Hypothalamus (tissue), 51 donors: ENCODE results near the gene TRAF3IP1.

Source experiments
- DNase-seq, 51 donors: peaks; one replicate each; lab custom pipeline; 2025; lab: John Stamatoyannopoulos, UW

Gene TRAF3IP1

GRCh38 chr2:238422285-238422684, 102.0 kb downstream of the TRAF3IP1 start:
- DNase-seq: no peak

- DNase-seq: no peak
These were observed 102.6 kb downstream of the TRAF3IP1 start for GRCh38 chr2:238422940-238423339.

GRCh38 chr2:238423561-238424312, 103.4 kb downstream of the TRAF3IP1 start:
- no peak for DNase-seq

GRCh38 chr2:238424313-238424700, 104.0 kb downstream of the TRAF3IP1 start:
- DNase-seq: no peak

- DNase-seq: no peak
These were observed 105.2 kb downstream of the TRAF3IP1 start for GRCh38 chr2:238425505-238425978.

- DNase-seq: peak in 2 of 51 donors; percentile 39 to 73
These were observed 105.8 kb downstream of the TRAF3IP1 start for GRCh38 chr2:238425979-238426567.

- peak in 48 of 51 donors; percentile 24 to 92 (median 65) for DNase-seq
These were observed 106.5 kb downstream of the TRAF3IP1 start, which contains the start of gene ASB1 for GRCh38 chr2:238426568-238427434. Gene ASB1 (plus strand): TSS chr2:238426927. CDS start chr2:238427071, 144 bp downstream.

- DNase-seq: no peak
These were observed 107.3 kb downstream of the TRAF3IP1 start for GRCh38 chr2:238427435-238428162.

- no peak for DNase-seq
These were observed 108.5 kb downstream of the TRAF3IP1 start for GRCh38 chr2:238428866-238429265.

- no peak for DNase-seq
These were observed 110.5 kb downstream of the TRAF3IP1 start for GRCh38 chr2:238430781-238431180.

- no peak for DNase-seq
These were observed 111.1 kb downstream of the TRAF3IP1 start for GRCh38 chr2:238431456-238431855.

- DNase-seq: no peak
These were observed 113.1 kb downstream of the TRAF3IP1 start for GRCh38 chr2:238433300-238433915.

GRCh38 chr2:238433941-238434845, 113.9 kb downstream of the TRAF3IP1 start:
- no peak for DNase-seq

- no peak for DNase-seq
These were observed 114.8 kb downstream of the TRAF3IP1 start for GRCh38 chr2:238434846-238435751.

GRCh38 chr2:238435752-238436096, 115.4 kb downstream of the TRAF3IP1 start:
- no peak for DNase-seq

GRCh38 chr2:238438856-238439849, 118.8 kb downstream of the TRAF3IP1 start:
- DNase-seq: peak in 1 of 51 donors; percentile 49

- no peak for DNase-seq
These were observed 119.6 kb downstream of the TRAF3IP1 start for GRCh38 chr2:238439917-238440316.
